Vagina (tissue), 2 donors: Measurements from ENCODE around the gene EBF3.

Experiments used
- CTCF ChIP-seq, 3 experiments: fragments of 450-650 bp in 2 of 3; fragments of 200-600 bp in 1 of 3; sonication (generic) in 1 of 3; IDR thresholded peaks; one replicate each; pipeline ENCODE4 v1.5.1; 2017 to 2019; ENCODE audit warnings: antibody characterized with exemption in 3 of 3, mild to moderate bottlenecking in 2 of 3, moderate library complexity in 2 of 3
- POLR2AphosphoS5 ChIP-seq, 2 donors: sonication (generic); formaldehyde crosslinking; IDR thresholded peaks; one replicate each; pipeline ENCODE4 v1.9.0; 2017; ENCODE audit warnings: antibody characterized with exemption in 2 of 2, mild to moderate bottlenecking in 2 of 2, low read depth in 1 of 2; ENCODE audit not compliant: insufficient read depth in 1 of 2

GRCh38 chr10:129926066-129927055 is 37.7 kb downstream of the EBF3 start:
- TF ChIP-seq POLR2AphosphoS5 (IDR thresholded peaks at IDR 0.05; ENCODE audit: insufficient read depth in 1 of 2, low read depth in 1 of 2) (no peak), CTCF (IDR thresholded peaks at IDR 0.05) (no peak)
